Transverse colon (tissue), 4 donors: ENCODE data around the gene QSOX2. TPM values are rescaled to one million over a fixed set of nuclear protein-coding genes. Genes with fewer than 3 reads are reported as not detected.

Source experiments
- DNase-seq: peaks from one replicate; pipeline ENCODE4 v3.0.0-alpha.2; 2019
- H3K27ac ChIP-seq, 4 donors: fragments of 200-600 bp; sonication (generic); 2 replicates each; pipeline ENCODE4 v1.5.1; 2016 to 2018; ENCODE audit warnings: inconsistent platforms in 4 of 4
- H3K27me3 ChIP-seq: fragments of 200-600 bp; sonication (generic); 2 replicates; pipeline ENCODE4 v1.5.1; 2017; ENCODE audit warnings: inconsistent platforms
- H3K36me3 ChIP-seq, 4 donors: fragments of 200-600 bp; sonication (generic); 2 replicates each; pipeline ENCODE4 v1.5.1; 2017 to 2019; ENCODE audit warnings: inconsistent platforms in 4 of 4
- H3K4me1 ChIP-seq, 4 donors: fragments of 200-600 bp; sonication (generic); 2 replicates each; pipeline ENCODE4 v1.5.1; 2017 to 2020; ENCODE audit warnings: inconsistent platforms in 4 of 4
- H3K4me3 ChIP-seq, 4 donors: fragments of 200-600 bp; sonication (generic); 1 replicate in 1 of 4; 2 replicates in 3 of 4; pipeline versions ENCODE4 v1.5.1 to v1.6.1; 2017 to 2019; ENCODE audit warnings: inconsistent platforms in 4 of 4
- H3K9me3 ChIP-seq, 2 donors: fragments of 200-600 bp; sonication (generic); 2 replicates each; pipeline ENCODE4 v1.5.1; 2017 to 2019; ENCODE audit warnings: inconsistent platforms in 2 of 2
- EP300 ChIP-seq: sonication (generic); formaldehyde crosslinking; IDR thresholded peaks from one replicate; pipeline ENCODE4 v1.6.1; 2017; ENCODE audit warnings: antibody characterized with exemption, low read depth
- POLR2A ChIP-seq: fragments of 450-650 bp; IDR thresholded peaks from one replicate; pipeline ENCODE4 v1.6.1; 2016; ENCODE audit warnings: antibody characterized with exemption, mild to moderate bottlenecking, moderate library complexity
- POLR2AphosphoS5 ChIP-seq, 3 donors: sonication (generic); formaldehyde crosslinking; IDR thresholded peaks; one replicate each; pipeline ENCODE4 v1.6.1; 2016; ENCODE audit warnings: antibody characterized with exemption in 3 of 3
- WGBS, 2 donors: methylation state at CpG; one replicate each; pipeline ENCODE4 v1.1.5; 2018; ENCODE audit warnings: low coverage in 1 of 2; 5-methylcytosine and 5-hydroxymethylcytosine counted together
- in situ Hi-C, 4 donors: fragments of 200-750 bp; cut with MboI; loops; one replicate each; pipeline versions ENCODE4 v1.15.0 to v1.15.1; 2017; ENCODE audit warnings: low sequenced_read_pairs in 3 of 4, low pct_ligation_motif_present in 1 of 4, low pct_unique_long_range_greater_than_20kb in 1 of 4
- intact Hi-C: fragments of 100-400 bp; cut with DNase I; formaldehyde crosslinking; loops from one replicate; pipeline ENCODE4 v1.15.1; 2023; ENCODE audit warnings: low total_unique reads
- total RNA-seq, 4 donors: library from RNA; depleted of rRNA; stranded (reverse); fragments of >200 nt; gene quantifications; one replicate each; pipeline ENCODE4 v1.1.0, GENCODE V29; 2016
- TF ChIP-seq, protein P1 (sequence below), 5 experiments: fragments of 200-600 bp in 3 of 5; fragments of 450-650 bp in 2 of 5; sonication (generic) in 3 of 5; IDR thresholded peaks; 1 replicate in 2 of 5; 2 replicates in 3 of 5; pipeline ENCODE4 v1.5.1; 2016 to 2017; ENCODE audit warnings: antibody characterized with exemption in 5 of 5, inconsistent platforms in 3 of 5, mild to moderate bottlenecking in 2 of 5, moderate library complexity in 1 of 5

The QSOX2 gene
- total RNA-seq, 4 donors from 2014 or later, result 3.7 to 18.1 (median 4.8) TPM

DNA sequence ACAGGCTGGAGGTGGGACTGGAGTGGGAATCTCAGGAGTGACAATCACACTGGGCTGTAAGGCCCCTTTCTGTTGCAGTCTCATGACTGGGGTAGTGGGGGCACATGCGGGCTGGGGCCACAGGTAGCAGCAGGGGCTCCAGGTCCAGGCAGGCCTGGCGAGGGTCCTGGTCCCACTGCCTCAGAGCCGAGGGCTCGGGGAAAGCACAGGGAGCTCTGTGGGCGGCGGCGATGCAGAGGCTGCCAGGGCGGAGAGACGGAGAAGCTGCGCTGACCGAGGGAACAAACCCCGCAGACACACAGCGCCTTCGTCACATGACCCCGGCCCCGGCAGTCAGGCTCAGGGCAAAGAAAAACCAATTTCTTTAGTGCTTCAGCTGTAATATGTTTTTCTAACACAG lies 35.3 kb downstream of the QSOX2 start:
- no peaks in the 10 kb centered on the region for H3K9me3 ChIP-seq
- H3K4me3 ChIP-seq, result no peak overlapping the region
- no peak for TF ChIP-seq POLR2AphosphoS5 (IDR thresholded peaks at IDR 0.05)
- no peak for TF ChIP-seq EP300
- TF ChIP-seq, protein P1, sequence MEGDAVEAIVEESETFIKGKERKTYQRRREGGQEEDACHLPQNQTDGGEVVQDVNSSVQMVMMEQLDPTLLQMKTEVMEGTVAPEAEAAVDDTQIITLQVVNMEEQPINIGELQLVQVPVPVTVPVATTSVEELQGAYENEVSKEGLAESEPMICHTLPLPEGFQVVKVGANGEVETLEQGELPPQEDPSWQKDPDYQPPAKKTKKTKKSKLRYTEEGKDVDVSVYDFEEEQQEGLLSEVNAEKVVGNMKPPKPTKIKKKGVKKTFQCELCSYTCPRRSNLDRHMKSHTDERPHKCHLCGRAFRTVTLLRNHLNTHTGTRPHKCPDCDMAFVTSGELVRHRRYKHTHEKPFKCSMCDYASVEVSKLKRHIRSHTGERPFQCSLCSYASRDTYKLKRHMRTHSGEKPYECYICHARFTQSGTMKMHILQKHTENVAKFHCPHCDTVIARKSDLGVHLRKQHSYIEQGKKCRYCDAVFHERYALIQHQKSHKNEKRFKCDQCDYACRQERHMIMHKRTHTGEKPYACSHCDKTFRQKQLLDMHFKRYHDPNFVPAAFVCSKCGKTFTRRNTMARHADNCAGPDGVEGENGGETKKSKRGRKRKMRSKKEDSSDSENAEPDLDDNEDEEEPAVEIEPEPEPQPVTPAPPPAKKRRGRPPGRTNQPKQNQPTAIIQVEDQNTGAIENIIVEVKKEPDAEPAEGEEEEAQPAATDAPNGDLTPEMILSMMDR (IDR thresholded peaks at IDR 0.05), result no peak
- TF ChIP-seq POLR2A, result no peak
- H3K4me1 ChIP-seq, result no peaks in the 10 kb centered on the region
- WGBS, 2 donors, result 97% methylated on average over 16 of the region's 16 CpGs; no CpG with 5 or more reads in 1 of the 2 donors
- intact Hi-C loops, result no loop called here
- H3K27me3 ChIP-seq, result peaks cover 4% of the 10 kb centered on the region
- peaks cover 0 to 24% (median 5%) of the 10 kb centered on the region in 4 donors for H3K36me3 ChIP-seq
- DNase-seq, result no peak
- in situ Hi-C loops, result no loop called here
- no peak overlapping the region for H3K27ac ChIP-seq

- Histone ChIP-seq H3K4me1 (peaks cover 0 to 3% (median 0%) of the 10 kb centered on the region in 4 donors), H3K4me3 (no peak overlapping the region), H3K27ac (no peak overlapping the region), H3K36me3 (peaks cover 0 to 21% (median 4%) of the 10 kb centered on the region in 4 donors), H3K9me3 (no peaks in the 10 kb centered on the region), H3K27me3 (peaks cover 9% of the 10 kb centered on the region)
- TF ChIP-seq POLR2A, result no peak
- TF ChIP-seq EP300, result no peak
- no peak for TF ChIP-seq POLR2AphosphoS5 (IDR thresholded peaks at IDR 0.05)
- TF ChIP-seq, protein P1 (IDR thresholded peaks at IDR 0.05), result no peak
- WGBS, 2 donors, result 85% methylated on average over 17 of the region's 17 CpGs; no CpG with 5 or more reads in 1 of the 2 donors
- DNase-seq, result no peak
- in situ Hi-C loops (no loop called here), intact Hi-C loops (no loop called here)
Observed at GRCh38 chr9:136209786-136210185, 35.8 kb downstream of the QSOX2 start.

GRCh38 chr9:136209232-136209631 lies 36.4 kb downstream of the QSOX2 start:
- DNase-seq, result no peak
- in situ Hi-C loops (no loop called here), intact Hi-C loops (no loop called here)
- Histone ChIP-seq H3K27ac (no peak overlapping the region), H3K4me1 (peaks cover 0 to 4% (median 0%) of the 10 kb centered on the region in 4 donors), H3K27me3 (peaks cover 15% of the 10 kb centered on the region), H3K9me3 (no peaks in the 10 kb centered on the region), H3K4me3 (no peak overlapping the region), H3K36me3 (peaks cover 0 to 16% (median 1%) of the 10 kb centered on the region in 4 donors)
- WGBS, 2 donors, result 96% methylated on average over 17 of the region's 17 CpGs; no CpG with 5 or more reads in 1 of the 2 donors
- TF ChIP-seq, protein P1 (IDR thresholded peaks at IDR 0.05), result no peak
- TF ChIP-seq POLR2AphosphoS5 (IDR thresholded peaks at IDR 0.05) (no peak), POLR2A (no peak), EP300 (no peak)

- TF ChIP-seq, protein P1 (IDR thresholded peaks at IDR 0.05), result no peak
- TF ChIP-seq EP300 (no peak), POLR2AphosphoS5 (IDR thresholded peaks at IDR 0.05) (no peak), POLR2A (no peak)
- Histone ChIP-seq H3K36me3 (peaks cover 0 to 10% (median 0%) of the 10 kb centered on the region in 4 donors), H3K4me3 (no peak overlapping the region), H3K4me1 (peaks cover 0 to 4% (median 0%) of the 10 kb centered on the region in 4 donors), H3K27ac (no peak overlapping the region), H3K27me3 (peaks cover 20% of the 10 kb centered on the region), H3K9me3 (no peaks in the 10 kb centered on the region)
- intact Hi-C loops (no loop called here), in situ Hi-C loops (no loop called here)
- DNase-seq, result no peak
- WGBS, 2 donors, result 89% methylated on average over 17 of the region's 17 CpGs; no CpG with 5 or more reads in 1 of the 2 donors
Observed at GRCh38 chr9:136208675-136209074, 36.9 kb downstream of the QSOX2 start.
